H1 (cell line): ENCODE data around the gene FXR2. TPM values are rescaled to one million over a fixed set of nuclear protein-coding genes. Genes with fewer than 3 reads are reported as not detected.

Source experiments
- CTCF ChIA-PET: fragments of 300-600 bp; sonication (Branson Sonifier 250); formaldehyde crosslinking; loops from one replicate; lab custom pipeline; 2021; ENCODE audit not compliant: partially characterized antibody; lab: Charles Lee
- POLR2A ChIA-PET: fragments of 300-600 bp; sonication (Branson Sonifier 250); formaldehyde crosslinking; loops from one replicate; lab custom pipeline; 2021; ENCODE audit warnings: inconsistent platforms; ENCODE audit not compliant: partially characterized antibody; lab: Charles Lee
- DNase-seq, 2 experiments: peaks; one replicate each; pipeline versions ENCODE4 v3.0.0 to v3.0.0-alpha.2; 2010 to 2022; ENCODE audit warnings: low spot score in 2 of 2, low read depth in 1 of 2, mixed read lengths in 1 of 2
- FAIRE-seq: peaks from 2 replicates; lab custom pipeline; 2011; peaks lifted over from hg19 to GRCh38; lab: Jason Lieb, UNC
- H2AFZ ChIP-seq: 2 replicates; pipeline ENCODE4 v1.8.1; 2012; ENCODE audit warnings: low read length, inconsistent platforms
- H2AK5ac ChIP-seq: 2 replicates; pipeline ENCODE4 v1.6.1; 2013; ENCODE audit warnings: low read depth, low read length
- H2BK120ac ChIP-seq: replicated peaks from 2 replicates; pipeline ENCODE3; 2013; ENCODE audit warnings: low read depth, low read length, inconsistent platforms
- H2BK12ac ChIP-seq: 2 replicates; pipeline ENCODE4 v1.6.1; 2013; ENCODE audit warnings: low read depth, low read length
- H2BK15ac ChIP-seq: 2 replicates; pipeline ENCODE4 v1.6.1; 2013; ENCODE audit warnings: low read length
- H2BK20ac ChIP-seq: 2 replicates; pipeline ENCODE4 v1.6.1; 2013; ENCODE audit warnings: low read length
- H2BK5ac ChIP-seq: 2 replicates; pipeline ENCODE4 v1.6.1; 2013; ENCODE audit warnings: low read depth, low read length
- H3K14ac ChIP-seq: 2 replicates; pipeline ENCODE4 v1.6.1; 2013; ENCODE audit warnings: inconsistent platforms; ENCODE audit not compliant: insufficient read length
- H3K18ac ChIP-seq: 2 replicates; pipeline ENCODE4 v1.6.1; 2013; ENCODE audit warnings: low read length; ENCODE audit errors: extremely low read depth
- H3K23ac ChIP-seq: 2 replicates; pipeline ENCODE4 v1.6.1; 2013; ENCODE audit warnings: inconsistent platforms; ENCODE audit not compliant: insufficient read length
- H3K23me2 ChIP-seq: 2 replicates; pipeline ENCODE4 v1.6.1; 2013; ENCODE audit warnings: low read depth, low read length
- H3K27ac ChIP-seq: 2 replicates; pipeline ENCODE4 v1.6.1; 2011; ENCODE audit warnings: low read depth, low read length, inconsistent platforms
- H3K27me3 ChIP-seq, 4 experiments: replicated peaks in 1 of 4; 1 replicate in 1 of 4; 2 replicates in 3 of 4; pipeline versions ENCODE4 v1.6.1 to v1.8.1; 2011 to 2013; ENCODE audit warnings: low read length in 3 of 4, mild to moderate bottlenecking in 3 of 4, inconsistent platforms in 2 of 4, mixed read lengths in 2 of 4, moderate library complexity in 1 of 4; ENCODE audit not compliant: control insufficient read depth in 3 of 4, insufficient read depth in 3 of 4; ENCODE audit errors: extremely low read depth in 1 of 4
- H3K36me3 ChIP-seq, 4 experiments: 2 replicates each; pipeline versions ENCODE4 v1.6.1 to v1.8.1; 2011 to 2013; ENCODE audit warnings: mild to moderate bottlenecking in 4 of 4, low read length in 3 of 4, moderate library complexity in 2 of 4, control low read depth in 1 of 4, inconsistent platforms in 1 of 4; ENCODE audit not compliant: insufficient read depth in 4 of 4, control insufficient read depth in 2 of 4
- H3K4ac ChIP-seq: replicated peaks from 2 replicates; pipeline ENCODE3; 2013; ENCODE audit warnings: low read length, low read depth, mixed read lengths, inconsistent platforms; ENCODE audit not compliant: insufficient read length
- H3K4me1 ChIP-seq, 4 experiments: replicated peaks in 1 of 4; 1 replicate in 1 of 4; 2 replicates in 3 of 4; pipeline versions ENCODE4 v1.6.1 to v1.8.1; 2011 to 2013; ENCODE audit warnings: low read length in 3 of 4, inconsistent platforms in 2 of 4, mixed read lengths in 1 of 4; ENCODE audit not compliant: insufficient read depth in 4 of 4, control insufficient read depth in 3 of 4
- H3K4me2 ChIP-seq, 2 experiments: 2 replicates each; pipeline versions ENCODE4 v1.6.1 to v1.8.1; 2011 to 2013; ENCODE audit warnings: low read depth in 2 of 2, low read length in 2 of 2, control low read depth in 1 of 2, inconsistent platforms in 1 of 2, mild to moderate bottlenecking in 1 of 2; ENCODE audit not compliant: insufficient read depth in 1 of 2
- H3K4me3 ChIP-seq, 4 experiments: fragments of 200-600, 300-600 bp in 1 of 4; sonication (generic), shearing (Covaris generic), sonication (Bioruptor Twin) in 1 of 4; 2 replicates each; pipeline versions ENCODE4 v1.5.1 to v1.8.1; 2011 to 2016; ENCODE audit warnings: low read length in 4 of 4, low read depth in 3 of 4, control low read depth in 2 of 4, inconsistent platforms in 2 of 4, mild to moderate bottlenecking in 2 of 4, mixed read lengths in 1 of 4, moderate library complexity in 1 of 4; ENCODE audit not compliant: insufficient read depth in 2 of 4; ENCODE audit errors: extremely low read depth in 1 of 4
- H3K56ac ChIP-seq: replicated peaks from 2 replicates; pipeline ENCODE3; 2013; ENCODE audit warnings: low read depth, mild to moderate bottlenecking, mixed read lengths, low read length, inconsistent platforms; ENCODE audit not compliant: insufficient read length
- H3K79me1 ChIP-seq: 2 replicates; pipeline ENCODE4 v1.6.1; 2013; ENCODE audit warnings: low read depth, low read length, control low read depth
- H3K79me2 ChIP-seq, 2 experiments: 2 replicates each; pipeline versions ENCODE4 v1.6.1 to v1.8.1; 2012 to 2013; ENCODE audit warnings: low read length in 2 of 2, mild to moderate bottlenecking in 2 of 2, inconsistent platforms in 1 of 2; ENCODE audit not compliant: insufficient read depth in 2 of 2, control insufficient read depth in 1 of 2
- H3K9ac ChIP-seq, 4 experiments: replicated peaks in 1 of 4; 1 replicate in 1 of 4; 2 replicates in 3 of 4; pipeline versions ENCODE4 v1.6.1 to v1.8.1; 2011 to 2013; ENCODE audit warnings: low read depth in 3 of 4, low read length in 3 of 4, control low read depth in 2 of 4, mild to moderate bottlenecking in 2 of 4, moderate library complexity in 2 of 4, inconsistent platforms in 1 of 4; ENCODE audit errors: extremely low read depth in 1 of 4
- H3K9me3 ChIP-seq, 2 experiments: 2 replicates each; pipeline versions ENCODE4 v1.6.1 to v1.8.1; 2012 to 2013; ENCODE audit warnings: mild to moderate bottlenecking in 2 of 2, moderate library complexity in 2 of 2, control low read depth in 1 of 2, inconsistent platforms in 1 of 2, low read depth in 1 of 2, low read length in 1 of 2, mixed read lengths in 1 of 2; ENCODE audit not compliant: insufficient read depth in 2 of 2
- H4K20me1 ChIP-seq, 2 experiments: replicated peaks in 1 of 2; 2 replicates each; pipeline versions ENCODE3 to v1.8.1; 2011 to 2013; ENCODE audit warnings: inconsistent platforms in 2 of 2, low read length in 2 of 2, mild to moderate bottlenecking in 1 of 2; ENCODE audit not compliant: insufficient read depth in 2 of 2, control insufficient read depth in 1 of 2
- H4K5ac ChIP-seq: 2 replicates; pipeline ENCODE4 v1.6.1; 2013; ENCODE audit warnings: low read length, low read depth, mixed read lengths, inconsistent platforms; ENCODE audit not compliant: insufficient read length
- H4K8ac ChIP-seq: 2 replicates; pipeline ENCODE4 v1.8.0; 2013; ENCODE audit warnings: mild to moderate bottlenecking, moderate library complexity, low read length, inconsistent platforms; ENCODE audit not compliant: insufficient read depth; ENCODE audit errors: extremely low read depth
- H4K91ac ChIP-seq: replicated peaks from 2 replicates; pipeline ENCODE3; 2013; ENCODE audit warnings: low read length, mixed read lengths, inconsistent platforms; ENCODE audit not compliant: insufficient read length
- BACH1 ChIP-seq: IDR thresholded peaks from 2 replicates; pipeline ENCODE4 v1.6.1; 2012; ENCODE audit warnings: low read length, improper control_type of control experiment
- CTCF ChIP-seq, 3 experiments: IDR thresholded peaks; 1 replicate in 2 of 3; 2 replicates in 1 of 3; pipeline versions ENCODE4 v1.5.1 to v1.6.1; 2011; ENCODE audit warnings: low read length in 3 of 3, mild to moderate bottlenecking in 3 of 3, inconsistent platforms in 2 of 3, low read depth in 1 of 3, moderate library complexity in 1 of 3; ENCODE audit not compliant: insufficient read depth in 1 of 3; ENCODE audit errors: control extremely low read depth in 1 of 3
- RAD21 ChIP-seq, 2 experiments: IDR thresholded peaks in 1 of 2; conservative IDR thresholded peaks in 1 of 2; 2 replicates each; pipeline ENCODE4 v1.6.1; 2011; ENCODE audit warnings: low read depth in 2 of 2, low read length in 2 of 2, improper control_type of control experiment in 1 of 2, inconsistent platforms in 1 of 2, mild to moderate bottlenecking in 1 of 2, moderate library complexity in 1 of 2
- SAP30 ChIP-seq: fragments of 300-600 bp; sonication (generic); IDR thresholded peaks from 2 replicates; pipeline ENCODE4 v1.7.1; 2012; ENCODE audit warnings: low read length, moderate library complexity, mild to moderate bottlenecking, inconsistent platforms; ENCODE audit not compliant: insufficient read depth, insufficient replicate concordance
- USF2 ChIP-seq: IDR thresholded peaks from 2 replicates; pipeline ENCODE4 v1.6.1; 2011; ENCODE audit warnings: low read length, improper control_type of control experiment
- WGBS, 2 experiments: shearing (Covaris generic) in 1 of 2; methylation state at CpG; one replicate each; pipeline versions ENCODE4 v1.1.6 to v1.1.7; 2013 to 2015; ENCODE audit warnings: low lambda C conversion rate in 2 of 2, mixed read lengths in 2 of 2, inconsistent platforms in 1 of 2, low coverage in 1 of 2, missing lambda C conversion rate in 1 of 2; ENCODE audit not compliant: insufficient replicate concordance in 2 of 2, insufficient coverage in 1 of 2, insufficient read length in 1 of 2; ENCODE audit errors: extremely low coverage in 1 of 2, missing lambda C conversion rate in 1 of 2; 5-methylcytosine and 5-hydroxymethylcytosine counted together
- polyA plus RNA-seq, 7 experiments: library from polyadenylated mRNA; depleted of rRNA in 3 of 7; stranded (reverse) in 5 of 7; unstranded in 2 of 7; fragments of >200 nt in 5 of 7; fragments of 200-250 nt in 2 of 7; gene quantifications; 1 replicate in 5 of 7; 2 replicates in 1 of 7; 4 replicates in 1 of 7; pipeline versions ENCODE4 v1.2.1 to v1.2.3, GENCODE V29; 2011 to 2013; ENCODE audit warnings: missing spikeins in 2 of 7, mixed read lengths in 2 of 7
- total RNA-seq: library from RNA; stranded (reverse); fragmentation: NEBNext Ultra II Directional; extraction: Animal tissue kit (Norgen Biotek cat#: 25700); gene quantifications from 2 replicates; pipeline ENCODE4 v1.2.1, GENCODE V29; 2021

The FXR2 gene
- total and polyA plus RNA-seq, 2 of the 8 experiments (the other 6 are each of a cell fraction or from before 2014, with no cell fraction given), result 26.2 to 44.0 TPM

GRCh38 chr17:7560172-7561027, 54.3 kb downstream of the FXR2 start:
- Histone ChIP-seq H3K4me3 (peak overlapping the region in 3 of 4 experiments; percentile 69 to 96 (median 85); a peak in 4 of 8 replicates), H2BK15ac (no peak overlapping the region), H3K36me3 (peaks cover 17 to 21% (median 18%) of the 10 kb centered on the region in 4 experiments), H3K4me1 (peaks cover 11 to 42% (median 25%) of the 10 kb centered on the region in 4 experiments), H3K9me3 (no peaks in the 10 kb centered on the region), H2BK12ac (no peak overlapping the region), H3K23me2 (peaks cover 6% of the 10 kb centered on the region; the same call in 1 of the 2 replicates), H2BK120ac (no peak overlapping the region), H2BK20ac (no peak overlapping the region), H3K56ac (no peak overlapping the region), H3K18ac (peak overlapping the region; percentile 21; the same call in 1 of the 2 replicates), H4K5ac (peak overlapping the region; percentile 22), H2AFZ (no peak overlapping the region), H4K91ac (peak overlapping the region; percentile 27), H3K9ac (no peak overlapping the region; a peak in 2 of 7 replicates), H3K23ac (no peak overlapping the region), H3K4ac (no peak overlapping the region), H2BK5ac (no peak overlapping the region), H3K27ac (no peak overlapping the region), H3K27me3 (no peaks in the 10 kb centered on the region), H3K4me2 (peak overlapping the region; percentile 49 to 96), H3K79me2 (peaks cover 4 to 26% of the 10 kb centered on the region in 2 experiments; a peak in 3 of 4 replicates), H2AK5ac (no peak overlapping the region; the same call in 1 of the 2 replicates), H4K20me1 (peaks cover 0 to 1% of the 10 kb centered on the region in 2 experiments), H3K79me1 (peaks cover 9% of the 10 kb centered on the region), H3K14ac (no peak overlapping the region), H4K8ac (no peak overlapping the region)
- peak; percentile 80 for FAIRE-seq
- 34% methylated on average over 22 of the region's 22 CpGs; no CpG with 5 or more reads in 1 of the 2 experiments for WGBS, 2 experiments
- DNase-seq, result peak in 1 of 2 experiments; percentile 90
- CTCF ChIA-PET, result interaction anchor here (0.6 to 12.7 kb wide), 84 partner anchors 8 to 514 kb away, joined by 3 to 251 read pairs (median 5); partner anchors contain the start of genes ACAP1, CHRNB1, KCTD11 and MPDU1
- POLR2A ChIA-PET, result interaction anchor here (0.7 to 37.5 kb wide), 24 partner anchors 8 to 301 kb away, joined by 3 to 1144 read pairs (median 5); partner anchors contain the start of genes CD68, CLDN7, GPS2 and MPDU1
- TF ChIP-seq RAD21 (IDR thresholded peaks at IDR 0.05 in 1 of 2, conservative IDR thresholded peaks at IDR 0.05 in 1 of 2; ENCODE audit: low read depth in 2 of 2, low read length in 2 of 2), result peak; percentile 21 to 53; a peak in 3 of 4 replicates
- TF ChIP-seq SAP30, result peak; percentile 35
- TF ChIP-seq CTCF (IDR thresholded peaks at IDR 0.05; ENCODE audit: control extremely low read depth in 1 of 3, insufficient read depth in 1 of 3, low read depth in 1 of 3, low read length in 3 of 3), result peak; percentile 82 to 96 (median 90)
- TF ChIP-seq BACH1, result no peak
- TF ChIP-seq USF2, result no peak
